ENCODE data around the gene ASAP2. TPM values are rescaled to one million over a fixed set of nuclear protein-coding genes. Genes with fewer than 3 reads are reported as not detected.

ASAP2 gene
- total RNA-seq, 1 experiment from 2014 or later = 14.3 TPM

- TF ChIP-seq PRDM15 (CRISPR knock-in tag; IDR thresholded peaks at IDR 0.05) = no peak
- TF ChIP-seq ZNF512 (CRISPR knock-in tag; IDR thresholded peaks at IDR 0.05; ENCODE audit: borderline replicate concordance) = no peak
- TF ChIP-seq ZNF425 (CRISPR knock-in tag; conservative IDR thresholded peaks at IDR 0.05) = no peak
- TF ChIP-seq ETV6 (CRISPR knock-in tag; IDR thresholded peaks at IDR 0.05) = no peak
- TF ChIP-seq HMGXB4 (CRISPR knock-in tag; IDR thresholded peaks at IDR 0.05) = no peak
- TF ChIP-seq TP53 (CRISPR knock-in tag; IDR thresholded peaks at IDR 0.05) = no peak
- no peak for TF ChIP-seq ZSCAN18 (CRISPR knock-in tag; IDR thresholded peaks at IDR 0.05)
- no peak for TF ChIP-seq USF1 (CRISPR knock-in tag; IDR thresholded peaks at IDR 0.05)
- TF ChIP-seq GRHL2 (CRISPR knock-in tag; IDR thresholded peaks at IDR 0.05; ENCODE audit: insufficient replicate concordance, severe bottlenecking) = no peak
- TF ChIP-seq NFATC4 (CRISPR knock-in tag; IDR thresholded peaks at IDR 0.05) = no peak
- no peak for TF ChIP-seq SP1 (CRISPR knock-in tag; conservative IDR thresholded peaks at IDR 0.05)
- TF ChIP-seq OVOL2 (CRISPR knock-in tag; IDR thresholded peaks at IDR 0.05; ENCODE audit: borderline replicate concordance) = no peak
Measured at GRCh38 chr2:9303528-9304225, 97.1 kb downstream of the ASAP2 start (continued).

GRCh38 chr2:9306911-9307310 lies 100.3 kb downstream of the ASAP2 start:
- ChIA-PET CTCF (interaction anchor here (1.7 kb wide), 1 partner anchor 26 kb away, joined by 3 read pairs; no protein-coding TSS in a partner anchor), POLR2A (no interaction called here)
- Mint-ChIP-seq H3K4me1 (peaks cover 27% of the 10 kb centered on the region), H3K4me3 (no peak overlapping the region), H3K9me3 (no peaks in the 10 kb centered on the region), H3K36me3 (no peaks in the 10 kb centered on the region), H3K27ac (no peak overlapping the region; the same call in 1 of the 2 replicates), H3K27me3 (ENCODE audit: low read depth) (no peaks in the 10 kb centered on the region)
- peak; percentile 38 for ATAC-seq
- TF ChIP-seq FOXK1 (CRISPR knock-in tag; IDR thresholded peaks at IDR 0.05) (no peak), CREM (CRISPR knock-in tag; IDR thresholded peaks at IDR 0.05) (no peak), MYBL2 (CRISPR knock-in tag; IDR thresholded peaks at IDR 0.05) (no peak)
- no peak for DNase-seq (ENCODE audit: low spot score)

All from WTC11 (cell line).